HUES6 (cell line): Measurements from ENCODE around the gene EYA2.
"Not testable (repeated sequence)": the region's sequence is repeated elsewhere in the genome, so short reads cannot be mapped to it uniquely, and the experiment has no call there.

ENCODE experiments used
- H3K27ac ChIP-seq: 2 replicates; pipeline ENCODE4 v1.7.0; 2013; ENCODE audit warnings: low read depth, mild to moderate bottlenecking, low read length, inconsistent platforms
- H3K27me3 ChIP-seq: 2 replicates; pipeline ENCODE4 v1.6.1; 2013; ENCODE audit warnings: low read length; ENCODE audit not compliant: control insufficient read depth, insufficient read depth
- H3K36me3 ChIP-seq: 2 replicates; pipeline ENCODE4 v1.6.1; 2013; ENCODE audit warnings: low read length; ENCODE audit not compliant: control insufficient read depth, insufficient read depth
- H3K4me1 ChIP-seq: 2 replicates; pipeline ENCODE4 v1.6.1; 2013; ENCODE audit warnings: low read length; ENCODE audit not compliant: control insufficient read depth, insufficient read depth
- H3K4me3 ChIP-seq: 2 replicates; pipeline ENCODE4 v1.5.1; 2013; ENCODE audit warnings: low read depth, low read length
- H3K9ac ChIP-seq: one replicate; pipeline ENCODE4 v1.6.1; 2013; ENCODE audit warnings: mild to moderate bottlenecking, low read length
- H3K9me3 ChIP-seq: 2 replicates; pipeline ENCODE4 v1.6.1; 2013; ENCODE audit warnings: low read depth, low read length; ENCODE audit not compliant: control insufficient read depth, insufficient read depth

The EYA2 gene

DNA sequence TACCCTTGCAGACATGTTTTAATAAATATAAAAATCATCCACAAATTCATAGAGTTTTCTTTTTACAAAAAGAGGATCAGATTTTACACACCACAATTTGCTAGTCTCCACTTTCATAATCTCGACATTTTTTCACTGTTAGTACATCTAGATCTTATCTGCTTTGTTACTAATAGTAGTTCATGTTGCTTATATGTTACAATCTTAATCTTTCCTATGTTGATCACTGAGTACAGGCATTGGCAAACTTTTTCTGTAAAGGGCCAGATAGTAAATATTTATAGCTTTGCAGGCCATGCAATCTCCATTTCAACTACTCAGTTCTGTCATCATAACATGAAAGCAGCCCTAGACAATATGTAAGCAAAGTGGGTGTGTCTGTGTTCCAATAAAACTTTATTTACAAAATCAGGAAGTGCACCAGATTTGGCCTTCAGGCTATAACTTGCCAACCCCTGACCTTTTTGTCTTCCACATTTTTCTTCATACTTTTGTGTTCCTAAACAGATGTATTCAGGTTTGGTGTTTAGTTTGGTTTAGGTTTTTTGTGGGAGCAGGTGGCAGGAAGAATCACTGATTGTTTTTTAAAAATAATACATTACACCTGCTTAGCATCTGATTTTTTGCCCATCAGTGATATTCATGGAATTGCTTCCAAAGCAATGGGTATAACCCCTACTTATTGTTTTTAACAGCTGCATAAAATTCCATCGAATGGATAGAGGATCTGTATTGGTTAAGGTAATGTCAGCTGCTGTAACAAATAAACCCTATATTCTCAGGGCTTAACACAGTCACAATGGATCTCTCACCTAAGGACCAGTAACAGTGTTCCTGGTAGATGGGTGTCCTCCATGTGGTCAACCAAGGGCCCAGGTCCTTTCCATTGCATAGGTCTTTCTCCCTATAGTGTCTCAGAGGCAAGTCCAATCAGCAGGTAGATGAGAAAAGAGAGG, 61.2 kb downstream of the EYA2 start:
- no peaks in the 10 kb centered on the region for H3K27me3 ChIP-seq
- H3K27ac ChIP-seq: no peak overlapping the region
- H3K4me3 ChIP-seq: no peak overlapping the region
- H3K4me1 ChIP-seq: no peaks in the 10 kb centered on the region
- peaks cover 10% of the 10 kb centered on the region for H3K9me3 ChIP-seq
- H3K36me3 ChIP-seq: no peaks in the 10 kb centered on the region
- H3K9ac ChIP-seq: no peak overlapping the region

DNA sequence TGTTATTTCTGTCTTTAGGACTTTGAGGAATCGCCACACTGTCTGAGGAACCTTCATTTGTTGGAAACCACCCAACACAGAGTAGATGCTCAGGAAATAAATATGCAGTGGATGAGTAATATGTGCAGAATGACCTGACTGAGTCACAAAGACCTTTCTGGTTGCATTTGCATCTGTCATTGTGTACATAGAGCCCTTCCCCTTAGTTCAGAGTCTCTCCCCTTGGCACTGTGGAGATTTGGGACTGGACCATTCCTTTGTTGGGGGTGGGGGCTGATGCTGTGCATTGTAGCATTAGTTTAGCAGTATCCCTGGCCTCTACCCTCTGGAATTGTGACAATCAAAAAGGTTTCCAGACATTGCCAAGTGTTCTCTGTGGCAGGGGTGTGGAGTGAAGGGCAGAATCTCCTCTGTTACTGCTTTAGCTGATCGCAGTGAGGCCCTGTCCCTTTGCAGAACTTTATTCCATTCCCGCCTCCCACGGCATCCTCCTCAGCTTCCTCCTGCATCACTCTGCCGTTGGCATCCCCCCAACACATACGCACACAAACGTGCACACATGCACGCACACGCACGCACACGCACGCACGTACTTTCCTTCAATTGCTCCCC, 64.5 kb downstream of the EYA2 start:
- H3K27ac ChIP-seq: no peak overlapping the region
- no peak overlapping the region for H3K9ac ChIP-seq
- no peaks in the 10 kb centered on the region for H3K27me3 ChIP-seq
- no peaks in the 10 kb centered on the region for H3K36me3 ChIP-seq
- H3K4me3 ChIP-seq: no peak overlapping the region
- H3K4me1 ChIP-seq: no peaks in the 10 kb centered on the region
- peaks cover 10% of the 10 kb centered on the region for H3K9me3 ChIP-seq

DNA sequence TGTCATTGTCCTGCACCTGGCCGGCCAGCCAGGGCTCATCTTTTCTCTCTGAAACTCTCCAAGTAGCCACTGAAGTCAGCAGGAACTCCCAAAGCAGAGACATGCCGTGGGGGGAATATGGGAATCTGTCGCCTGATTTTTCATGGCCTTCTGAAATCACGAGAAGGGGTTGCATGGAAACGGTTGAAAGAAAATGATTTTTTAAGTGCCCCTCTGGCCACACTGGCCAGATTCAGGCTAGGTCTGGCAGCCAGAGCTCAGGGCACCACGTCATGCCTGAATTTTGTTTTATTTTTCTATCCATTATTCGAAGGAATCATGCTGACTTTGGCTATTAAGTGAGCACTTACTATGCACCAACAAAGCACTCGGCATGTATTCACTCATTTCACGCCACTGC, 65.2 kb downstream of the EYA2 start:
- Histone ChIP-seq H3K4me1 (no peaks in the 10 kb centered on the region), H3K4me3 (no peak overlapping the region), H3K27ac (no peak overlapping the region), H3K9ac (no peak overlapping the region), H3K9me3 (peaks cover 10% of the 10 kb centered on the region), H3K27me3 (no peaks in the 10 kb centered on the region), H3K36me3 (no peaks in the 10 kb centered on the region)

DNA sequence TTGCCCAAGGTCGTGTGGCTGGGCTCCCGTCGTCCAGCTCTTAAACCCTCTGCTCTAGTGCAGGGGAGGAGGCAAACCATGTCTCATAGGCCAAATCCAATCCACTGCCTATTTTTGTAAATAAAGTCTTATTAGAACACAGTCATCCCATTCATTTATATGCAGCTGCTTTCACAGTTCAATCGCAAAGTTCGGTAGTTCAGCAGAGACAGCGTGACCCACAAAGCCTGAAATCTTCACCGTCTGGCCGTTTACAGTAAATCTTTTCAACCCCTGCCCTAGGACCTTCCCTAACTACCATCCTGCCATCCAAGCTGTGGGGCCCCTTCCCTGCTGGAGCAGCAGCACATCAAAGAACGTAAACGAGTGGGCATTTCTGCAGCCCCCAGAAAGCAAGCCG, 65.9 kb downstream of the EYA2 start:
- no peak overlapping the region for H3K9ac ChIP-seq

DNA sequence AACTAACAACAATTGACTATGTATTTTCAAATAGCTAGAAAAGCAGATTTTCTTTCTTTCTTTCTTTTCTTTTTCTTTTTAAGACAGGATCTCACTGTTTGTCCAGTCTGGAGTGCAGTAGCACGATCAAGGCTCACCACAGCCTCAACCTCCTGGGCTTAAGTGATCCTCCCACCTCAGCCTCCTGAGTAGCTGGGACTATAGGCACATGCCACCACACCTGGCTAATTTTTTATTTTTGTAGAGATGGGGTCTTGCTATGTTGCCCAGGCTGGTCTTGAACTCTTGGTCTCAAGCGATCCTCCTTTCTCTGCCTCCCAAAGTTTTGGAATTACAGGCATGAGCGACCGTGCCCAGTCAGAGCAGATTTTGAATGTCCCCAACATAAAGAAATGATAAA, 67.3 kb downstream of the EYA2 start:
- not testable (repeated sequence) for H3K27ac ChIP-seq, H3K4me3 ChIP-seq, H3K27me3 ChIP-seq

More for the DNA sequence above, 65.9 kb downstream of the EYA2 start:
- Histone ChIP-seq H3K9me3 (peaks cover 10% of the 10 kb centered on the region), H3K27ac (no peak overlapping the region), H3K4me1 (no peaks in the 10 kb centered on the region), H3K36me3 (no peaks in the 10 kb centered on the region), H3K4me3 (no peak overlapping the region), H3K27me3 (no peaks in the 10 kb centered on the region)

DNA sequence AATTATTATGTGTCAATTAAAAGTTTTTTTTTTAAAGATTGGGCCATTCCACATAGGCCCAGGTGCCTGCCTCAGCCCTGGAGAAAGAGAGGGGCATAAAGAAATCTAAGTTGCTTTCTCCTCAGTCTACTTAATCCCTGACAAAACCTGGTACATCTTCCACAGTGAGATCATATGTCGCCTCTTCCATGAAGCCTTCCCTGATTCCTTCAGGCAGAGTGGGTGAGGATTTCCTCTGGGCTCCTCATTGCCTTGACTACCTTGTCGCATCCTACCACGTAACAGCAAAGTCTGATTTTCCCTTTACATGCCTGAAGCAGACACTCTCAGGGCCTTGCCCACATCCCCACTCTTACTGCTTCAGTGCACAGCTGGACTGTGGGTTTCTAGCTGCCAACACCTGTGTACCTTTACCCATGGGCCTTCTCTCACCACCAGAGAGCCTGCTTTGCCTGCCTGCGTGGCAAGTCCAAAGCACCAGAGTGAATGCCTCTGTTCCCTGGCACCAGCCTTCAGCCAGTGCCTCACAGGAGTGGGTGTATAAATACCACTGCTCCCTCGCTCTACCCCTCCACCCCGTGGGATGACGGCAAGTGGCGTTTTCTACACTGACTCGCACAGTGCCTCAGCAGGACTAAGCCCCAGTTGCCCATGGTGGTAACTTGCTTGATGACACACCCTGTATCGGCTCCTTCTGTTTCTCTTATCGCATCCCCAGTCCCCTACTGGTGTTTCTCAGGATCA, 68.0 kb downstream of the EYA2 start:
- Histone ChIP-seq H3K4me1 (no peaks in the 10 kb centered on the region), H3K9ac (no peak overlapping the region), H3K36me3 (no peaks in the 10 kb centered on the region), H3K27ac (no peak overlapping the region), H3K27me3 (no peaks in the 10 kb centered on the region), H3K4me3 (no peak overlapping the region), H3K9me3 (no peaks in the 10 kb centered on the region)

More for the DNA sequence above, 67.3 kb downstream of the EYA2 start:
- H3K36me3 ChIP-seq, H3K9me3 ChIP-seq, H3K4me1 ChIP-seq, H3K9ac ChIP-seq: not testable (repeated sequence)

DNA sequence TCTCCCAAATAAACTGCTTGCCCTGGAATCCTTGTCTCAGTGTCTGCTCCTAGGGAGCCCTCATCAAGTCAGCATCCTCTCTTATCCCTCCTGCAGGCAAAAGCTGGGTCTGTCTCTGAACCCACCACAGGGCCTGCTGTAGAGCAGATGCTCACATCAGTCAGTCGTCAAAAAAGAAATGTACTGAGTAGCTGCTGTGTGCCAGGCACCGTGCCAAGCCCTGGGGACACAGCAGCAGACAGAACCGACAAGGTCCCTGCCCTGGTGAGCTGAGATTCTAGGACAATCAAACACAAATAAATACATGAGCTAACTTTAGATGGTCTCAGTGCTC, 68.5 kb downstream of the EYA2 start:
- H3K27me3 ChIP-seq: no peaks in the 10 kb centered on the region
- H3K4me3 ChIP-seq: no peak overlapping the region
- H3K9ac ChIP-seq: no peak overlapping the region
- no peaks in the 10 kb centered on the region for H3K36me3 ChIP-seq
- H3K27ac ChIP-seq: no peak overlapping the region
- H3K4me1 ChIP-seq: no peaks in the 10 kb centered on the region
- no peaks in the 10 kb centered on the region for H3K9me3 ChIP-seq

DNA sequence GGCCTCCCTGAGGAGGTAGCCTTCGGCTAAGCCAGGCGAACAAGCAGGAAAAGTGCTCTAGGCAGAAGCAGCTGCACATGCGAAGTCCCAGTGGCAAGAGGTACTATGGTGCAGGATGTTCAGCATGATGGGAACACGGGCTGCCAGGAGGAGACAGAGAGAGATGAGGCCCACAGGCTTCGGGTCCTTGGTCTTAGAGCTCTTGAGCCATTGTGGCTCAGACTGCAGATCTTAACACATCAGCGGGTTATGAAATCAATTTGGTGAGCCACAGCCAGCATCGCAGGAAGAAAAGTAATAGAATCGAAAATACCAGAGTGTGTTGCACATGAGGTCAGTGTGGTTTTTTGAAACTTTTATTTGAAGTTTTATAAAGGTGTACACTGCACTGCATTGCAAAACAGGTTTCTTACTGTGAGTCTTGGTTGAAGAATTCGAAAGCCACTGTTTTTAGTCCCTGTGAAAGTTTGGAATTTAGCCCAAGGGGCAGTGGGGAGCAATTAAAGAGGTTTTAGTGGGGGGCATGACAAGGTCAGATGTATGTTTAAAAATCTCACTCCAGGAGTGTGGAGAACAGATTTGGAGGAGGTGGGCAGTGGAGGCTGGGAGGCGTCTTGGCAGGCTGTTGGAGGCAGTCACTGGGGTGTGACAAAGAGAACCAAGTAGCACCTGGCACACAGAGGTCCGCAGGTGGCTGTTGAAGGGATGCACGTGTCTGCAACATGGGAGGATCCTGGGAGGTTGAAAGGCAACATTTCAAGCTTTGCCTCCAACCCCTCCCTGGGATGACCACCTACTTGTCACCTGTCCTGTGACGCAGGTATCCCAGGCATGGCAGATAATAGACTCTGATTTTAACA, 69.3 kb downstream of the EYA2 start:
- H3K27me3 ChIP-seq: no peaks in the 10 kb centered on the region

DNA sequence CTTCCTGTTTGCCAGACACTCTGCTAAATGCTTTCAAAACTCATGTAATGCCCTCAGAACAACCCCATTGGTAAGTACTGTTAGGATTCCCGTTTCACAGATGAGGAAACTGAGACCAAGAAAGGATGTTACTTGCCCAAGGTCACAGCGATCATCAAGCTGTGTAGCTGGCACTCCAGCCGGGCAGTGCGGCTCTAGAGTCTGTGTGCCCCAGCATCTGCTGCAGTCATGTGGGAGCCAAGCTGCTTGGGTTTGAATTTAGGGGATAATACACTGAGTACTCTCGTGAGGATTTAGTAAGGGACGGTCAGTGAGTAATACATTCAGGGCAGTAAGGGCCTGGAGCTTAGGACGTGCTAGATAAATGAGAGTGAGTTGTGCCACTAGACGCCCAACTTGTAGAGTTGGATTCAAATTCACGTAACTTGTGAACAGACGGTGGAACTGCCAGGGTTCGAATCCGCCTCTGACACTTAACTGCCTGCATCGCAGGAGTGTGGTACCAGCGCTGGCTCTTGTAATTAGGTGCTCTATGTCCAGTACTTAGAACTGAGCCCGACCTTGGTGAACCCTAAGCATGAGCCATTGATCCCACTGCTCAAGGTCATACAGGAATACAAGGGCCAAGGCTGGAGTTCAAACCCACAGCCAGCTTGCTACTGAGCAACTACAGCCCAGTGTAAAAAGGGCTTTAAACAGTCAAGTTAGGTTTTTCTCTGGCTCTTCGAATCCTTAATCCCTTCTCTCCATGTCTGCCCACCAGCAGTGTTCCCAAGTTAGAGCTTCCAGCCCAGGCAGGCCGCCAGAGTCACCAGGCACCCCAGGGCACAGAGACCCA, 70.2 kb downstream of the EYA2 start:
- no peak overlapping the region for H3K27ac ChIP-seq
- no peak overlapping the region for H3K4me3 ChIP-seq
- no peaks in the 10 kb centered on the region for H3K4me1 ChIP-seq
- no peak overlapping the region for H3K9ac ChIP-seq
- H3K9me3 ChIP-seq: no peaks in the 10 kb centered on the region
- H3K36me3 ChIP-seq: no peaks in the 10 kb centered on the region
- H3K27me3 ChIP-seq: no peaks in the 10 kb centered on the region

More for the DNA sequence above, 69.3 kb downstream of the EYA2 start:
- no peaks in the 10 kb centered on the region for H3K9me3 ChIP-seq
- no peaks in the 10 kb centered on the region for H3K4me1 ChIP-seq
- no peaks in the 10 kb centered on the region for H3K36me3 ChIP-seq
- H3K27ac ChIP-seq: no peak overlapping the region
- no peak overlapping the region for H3K4me3 ChIP-seq
- no peak overlapping the region for H3K9ac ChIP-seq

DNA sequence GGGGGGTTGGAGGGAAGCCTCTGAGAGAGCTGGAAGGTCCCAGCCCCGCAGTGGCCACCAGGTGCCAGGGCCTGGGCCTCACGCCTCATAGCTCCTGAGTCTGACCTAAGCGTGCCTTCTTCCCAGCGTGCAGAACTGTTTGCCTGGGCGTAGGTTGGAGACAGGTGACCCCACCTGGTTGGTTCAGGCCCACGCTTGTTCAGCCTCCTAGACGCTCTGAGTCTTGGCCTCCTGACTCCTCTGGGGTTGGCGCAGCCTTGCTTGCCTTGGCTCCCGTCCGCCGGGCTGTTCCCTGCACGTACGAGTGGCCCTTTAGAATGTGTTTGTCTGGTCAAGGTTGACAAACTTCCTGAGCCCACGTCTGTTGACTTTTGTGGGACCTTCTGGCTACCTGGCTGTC, 70.8 kb downstream of the EYA2 start:
- Histone ChIP-seq H3K27ac (no peak overlapping the region), H3K27me3 (no peaks in the 10 kb centered on the region), H3K4me1 (no peaks in the 10 kb centered on the region), H3K36me3 (no peaks in the 10 kb centered on the region), H3K4me3 (no peak overlapping the region), H3K9me3 (no peaks in the 10 kb centered on the region), H3K9ac (no peak overlapping the region)
